HPDE6-E6E7 (cell line): ENCODE data around the gene PAFAH2.
"Not testable (repeated sequence)": the region's sequence is repeated elsewhere in the genome, so short reads cannot be mapped to it uniquely, and the experiment has no call there.

Experiments
- DNase-seq: peaks from one replicate; pipeline ENCODE4 v3.0.0; 2011; ENCODE audit warnings: missing footprints; ENCODE audit errors: extremely low spot score

The PAFAH2 gene

DNA sequence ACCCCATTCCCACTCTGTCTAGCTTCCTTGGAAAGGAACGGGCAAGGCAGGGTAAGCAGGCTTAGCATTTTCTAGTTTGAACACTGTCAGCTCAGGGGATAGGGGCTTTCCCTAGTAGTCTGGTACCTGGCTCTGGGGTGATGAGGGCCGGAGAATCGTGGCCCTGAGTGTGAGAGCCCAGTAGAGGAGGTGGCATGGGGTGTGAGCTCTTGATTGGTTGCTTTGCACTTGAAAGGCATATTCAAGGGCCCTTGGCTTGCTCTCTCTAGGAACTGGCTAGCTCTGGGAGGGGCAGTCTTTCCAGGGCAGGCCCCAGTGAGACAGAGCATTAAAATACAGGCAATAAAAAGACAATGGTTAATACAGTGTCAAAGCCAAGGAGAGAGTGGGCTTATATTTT, 13.0 kb upstream of the PAFAH2 start:
- no peak for DNase-seq

DNA sequence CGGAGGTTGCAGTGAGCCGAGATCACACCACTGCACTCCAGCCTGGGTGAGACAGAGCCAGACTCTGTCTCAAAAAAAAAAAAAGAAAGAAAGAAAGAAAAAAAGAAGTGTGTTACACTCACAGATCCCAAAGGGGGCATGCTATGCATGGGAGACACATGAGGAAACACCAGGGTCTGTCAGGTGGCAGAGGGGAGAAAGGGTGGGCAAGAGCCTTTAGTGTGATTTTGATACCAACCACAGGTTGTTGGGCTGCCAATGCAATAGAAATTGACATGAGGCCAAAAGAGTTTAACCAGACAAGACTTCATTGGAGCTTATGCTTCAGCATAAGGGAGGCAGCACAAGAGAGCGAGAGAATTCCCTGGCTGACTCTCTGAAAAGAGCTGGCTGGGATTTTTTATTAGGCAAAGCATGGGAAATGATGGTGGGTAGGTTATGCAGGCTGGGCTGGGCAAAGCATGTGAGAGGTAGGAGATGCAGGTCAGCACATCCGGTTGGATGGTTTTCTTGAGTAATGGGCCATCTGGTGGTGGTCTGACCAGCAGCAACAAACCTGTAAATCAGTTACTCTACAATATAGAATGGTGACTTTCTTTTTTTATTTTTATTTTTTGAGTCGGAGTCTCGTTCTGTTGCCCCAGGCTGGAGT, 12.1 kb upstream of the PAFAH2 start:
- DNase-seq, result no peak

GRCh38 chr1:26006710-26007109, 8.8 kb upstream of the PAFAH2 start:
- no peak for DNase-seq

DNA sequence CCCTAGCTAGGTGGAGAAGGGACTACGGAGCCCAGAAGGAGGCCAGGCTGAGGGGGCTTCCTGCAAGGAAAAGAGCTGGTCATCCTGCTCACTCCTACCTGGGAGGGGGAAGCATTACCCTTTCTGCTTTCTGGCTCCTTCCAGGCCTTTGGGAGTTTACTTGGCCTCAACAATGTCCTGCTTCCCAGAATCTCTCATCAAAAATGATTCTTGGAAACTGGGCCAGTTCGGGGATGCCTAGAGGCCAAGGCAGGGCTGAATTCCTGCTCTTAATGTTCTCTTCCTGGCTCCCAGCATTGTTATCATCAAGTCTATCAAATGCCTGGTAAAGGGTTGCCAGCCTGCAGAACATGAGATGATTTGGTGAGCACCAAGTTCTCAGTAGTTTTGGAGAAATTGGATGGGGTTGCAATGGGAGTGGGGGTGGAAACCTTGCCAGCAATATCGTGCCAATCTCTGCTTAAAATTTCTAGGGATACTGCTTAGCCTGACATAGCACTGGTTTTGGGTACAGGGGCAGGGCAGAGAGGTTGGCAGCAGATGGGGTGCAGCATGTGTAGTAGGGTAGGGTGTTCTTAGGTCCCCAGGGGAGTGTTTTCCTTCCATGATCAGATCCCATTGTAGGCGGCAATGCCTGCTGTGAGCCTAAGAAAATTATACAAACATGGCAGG, 7.7 kb upstream of the PAFAH2 start:
- no peak for DNase-seq

DNA sequence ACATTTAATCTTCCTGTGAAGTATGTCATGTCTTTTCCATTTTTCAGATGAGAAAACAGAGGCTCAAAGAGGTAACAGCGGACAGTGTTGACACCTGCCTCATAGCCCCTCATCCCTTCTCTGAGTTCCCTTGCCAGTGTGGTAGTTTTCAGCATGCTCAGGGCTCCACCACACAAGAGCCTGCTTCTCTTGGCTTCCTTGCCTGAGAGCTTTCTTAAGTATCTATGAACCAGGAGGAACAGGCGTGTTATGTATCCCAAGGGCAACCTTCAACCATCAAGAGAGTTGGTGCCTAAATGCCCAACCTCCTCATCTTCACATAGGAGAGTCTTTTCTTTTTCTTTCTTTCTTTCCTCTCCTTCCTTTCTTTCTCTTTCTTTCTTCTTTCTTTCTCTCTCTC, 5.9 kb upstream of the PAFAH2 start:
- no peak for DNase-seq

GRCh38 chr1:26003262-26003661, 5.4 kb upstream of the PAFAH2 start:
- DNase-seq, result no peak

GRCh38 chr1:25999041-25999800, 1.4 kb upstream of the PAFAH2 start:
- no peak for DNase-seq

DNA sequence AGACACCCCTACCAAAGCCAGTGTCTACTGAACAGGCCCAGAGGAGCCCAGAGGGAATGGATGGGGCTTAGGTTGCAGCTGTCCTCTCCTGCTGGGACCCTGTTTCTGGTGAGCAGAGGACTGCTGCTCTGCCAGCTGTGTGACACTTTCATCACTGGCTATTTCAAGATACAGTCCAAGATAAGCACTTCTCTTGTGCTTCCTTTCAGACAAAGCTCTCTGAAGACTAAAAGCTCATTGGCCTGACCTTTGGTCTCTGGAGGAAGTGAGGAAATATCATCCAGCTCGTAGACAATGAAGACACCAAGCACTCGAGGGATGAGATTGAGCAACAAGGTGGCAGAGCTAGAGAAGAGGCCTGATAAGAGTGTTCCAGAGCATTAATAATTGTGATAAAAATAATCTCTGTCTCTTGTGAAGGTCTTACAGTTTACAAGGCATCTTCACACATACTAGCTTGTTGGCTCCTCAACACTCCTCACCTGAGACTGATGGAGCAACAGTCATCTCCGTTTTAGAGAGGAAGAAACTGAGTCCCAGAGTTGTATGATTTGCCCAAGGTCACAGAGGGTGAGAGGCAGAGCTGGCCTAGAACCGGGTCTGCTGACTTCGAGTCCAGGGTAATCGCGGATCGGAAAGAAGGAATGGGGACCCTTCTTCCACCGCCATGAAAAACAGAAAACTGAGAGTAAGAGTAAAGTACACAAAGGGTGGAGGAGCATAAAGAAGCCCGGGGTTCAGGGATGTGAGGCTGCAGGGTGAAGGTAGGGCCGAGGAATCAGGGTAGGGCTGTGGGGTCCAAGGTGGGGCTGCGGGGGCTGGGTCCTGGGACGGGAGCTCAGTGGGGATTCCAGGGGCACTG, 666 bp downstream of the PAFAH2 start:
- DNase-seq, result no peak

DNA sequence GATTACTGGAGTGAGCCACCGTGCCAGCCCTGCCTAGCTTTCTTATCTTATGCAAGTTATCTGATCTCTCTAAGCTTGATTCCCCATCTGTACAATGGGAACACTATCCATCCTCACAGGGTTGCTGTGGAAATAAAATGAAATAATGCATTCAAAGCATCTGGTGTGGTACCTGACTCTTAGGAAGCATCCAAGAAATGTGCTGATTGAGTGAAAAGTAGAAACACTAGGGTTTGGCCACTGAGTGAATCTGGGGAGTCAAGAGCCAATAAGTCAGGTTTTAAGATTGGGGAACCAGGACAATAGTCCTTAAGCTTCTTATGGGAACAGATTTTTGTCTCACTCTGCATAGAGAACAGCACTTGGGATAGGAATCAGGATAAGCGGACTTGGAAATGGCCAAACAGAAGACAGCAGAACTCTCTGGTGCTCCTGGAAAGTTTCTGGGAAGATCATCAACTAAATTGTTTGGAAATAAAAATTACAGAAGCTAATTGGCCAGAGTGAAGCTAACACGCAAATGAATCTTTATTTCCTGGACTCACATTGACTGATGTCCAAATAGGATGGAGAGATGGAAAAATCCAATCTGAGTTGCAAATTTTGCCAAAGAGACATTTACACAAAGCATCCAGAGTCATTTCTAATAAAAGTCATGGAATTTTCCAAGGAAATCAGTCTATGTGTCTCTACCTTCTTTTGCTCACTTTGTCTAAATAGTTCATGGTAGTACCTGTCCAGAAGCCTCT, 3.3 kb downstream of the PAFAH2 start:
- DNase-seq, result no peak

DNA sequence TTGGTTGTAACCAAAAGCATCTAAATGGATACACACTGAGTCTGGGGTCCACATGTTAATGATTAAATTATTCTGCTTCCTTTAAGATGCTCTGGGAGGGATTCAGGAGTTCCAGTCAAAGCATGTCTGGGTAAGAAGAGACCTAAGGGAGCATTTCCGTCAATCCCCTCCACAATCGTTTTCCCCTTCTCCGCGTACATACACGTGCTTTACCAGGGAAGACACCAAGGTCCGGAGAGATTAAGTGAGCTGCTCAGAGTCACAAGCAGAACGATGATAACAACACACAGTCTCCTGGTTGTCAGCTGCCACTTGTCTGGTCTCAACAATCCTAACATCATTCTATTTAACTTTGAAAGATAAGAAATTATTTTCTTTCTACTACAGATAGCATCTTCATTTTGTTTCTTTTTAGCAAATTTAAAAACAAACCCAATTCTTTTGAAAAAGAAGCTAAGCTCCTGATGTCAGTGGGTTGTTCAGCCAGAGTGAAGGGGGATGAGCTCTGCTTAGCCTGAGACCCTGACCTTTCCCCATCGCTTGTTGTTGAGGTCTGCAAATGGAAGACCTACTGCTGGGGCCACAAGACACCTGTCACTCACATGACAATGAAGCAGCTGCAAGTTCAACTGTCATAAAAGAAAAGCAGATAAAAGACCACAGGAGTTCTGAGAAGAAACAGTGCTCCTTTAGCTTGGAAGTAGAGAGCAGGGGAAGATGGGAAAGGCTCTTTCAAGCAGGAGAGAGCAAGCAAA, 4.5 kb downstream of the PAFAH2 start:
- no peak for DNase-seq

- no peak for DNase-seq
Measured at GRCh38 chr1:25992689-25993171, 5.1 kb downstream of the PAFAH2 start.

DNA sequence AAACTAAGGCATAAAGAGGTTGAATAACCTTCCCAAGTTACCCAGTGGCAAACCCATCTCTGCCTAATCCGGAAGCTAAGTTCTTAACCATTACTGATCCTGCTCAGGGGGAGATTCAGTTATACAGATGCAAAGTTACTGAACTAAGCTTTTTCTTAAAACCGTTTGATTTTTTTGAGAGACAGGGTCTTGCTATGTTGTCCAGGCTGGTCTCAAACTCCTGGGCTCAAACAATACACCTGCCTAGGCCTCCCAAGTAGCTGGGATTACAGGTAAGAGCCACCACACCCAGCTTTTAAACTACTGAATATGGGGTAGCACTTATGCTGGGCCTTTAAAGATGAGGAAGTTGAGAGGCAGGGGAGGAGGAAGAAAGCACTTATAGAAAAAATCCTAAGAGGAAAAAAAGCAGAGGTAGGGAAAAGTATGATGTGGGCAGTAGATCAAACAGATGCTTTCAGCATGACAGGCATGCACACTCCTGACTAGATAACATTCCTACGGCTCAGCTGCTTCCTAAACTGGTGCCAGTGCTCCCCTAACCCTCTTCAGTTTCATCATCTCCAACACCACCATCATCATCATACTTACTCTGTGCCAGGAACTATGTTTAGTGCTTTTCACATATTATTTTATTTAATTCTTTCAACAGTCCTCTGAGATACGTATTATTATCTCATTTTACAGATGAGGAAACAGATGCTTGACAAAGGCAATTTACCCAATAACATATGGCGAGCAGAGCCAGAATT, 5.8 kb downstream of the PAFAH2 start:
- no peak for DNase-seq

DNA sequence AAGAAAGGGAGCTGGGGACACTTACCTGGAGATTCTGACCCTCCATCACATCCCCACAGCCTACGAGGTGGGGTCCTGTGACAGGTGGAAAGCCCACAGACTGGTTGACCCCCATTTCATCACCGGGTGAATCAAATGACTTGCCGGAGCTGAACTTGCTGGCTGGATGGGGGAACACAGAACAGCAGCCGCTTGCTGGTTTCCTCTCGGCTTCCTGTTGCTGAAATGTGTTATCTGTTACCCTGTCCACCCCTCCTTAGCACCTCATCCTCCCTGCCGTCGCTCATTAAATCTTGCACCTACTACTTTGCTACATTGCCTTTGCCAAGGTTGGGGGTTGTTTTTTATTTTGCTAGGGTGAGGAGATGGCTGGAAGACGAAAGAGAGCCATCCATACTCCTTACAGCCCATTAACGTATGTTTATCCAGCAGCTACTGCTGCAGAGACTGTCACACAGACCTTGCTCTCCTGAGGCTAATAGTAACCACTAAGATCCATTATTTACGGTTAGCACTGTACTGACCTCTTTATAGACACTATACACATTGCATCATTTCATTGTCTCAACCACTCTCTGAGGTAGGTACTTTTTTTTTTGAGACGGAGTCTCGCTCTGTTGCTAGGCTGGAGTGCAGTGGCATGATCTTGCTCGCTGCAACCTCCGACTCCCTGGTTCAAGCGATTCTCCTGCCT, 7.0 kb downstream of the PAFAH2 start:
- no peak for DNase-seq

- no peak for DNase-seq
Measured at GRCh38 chr1:25990251-25990650, 7.6 kb downstream of the PAFAH2 start.

- no peak for DNase-seq
Measured at GRCh38 chr1:25989440-25990234, 8.2 kb downstream of the PAFAH2 start.

DNA sequence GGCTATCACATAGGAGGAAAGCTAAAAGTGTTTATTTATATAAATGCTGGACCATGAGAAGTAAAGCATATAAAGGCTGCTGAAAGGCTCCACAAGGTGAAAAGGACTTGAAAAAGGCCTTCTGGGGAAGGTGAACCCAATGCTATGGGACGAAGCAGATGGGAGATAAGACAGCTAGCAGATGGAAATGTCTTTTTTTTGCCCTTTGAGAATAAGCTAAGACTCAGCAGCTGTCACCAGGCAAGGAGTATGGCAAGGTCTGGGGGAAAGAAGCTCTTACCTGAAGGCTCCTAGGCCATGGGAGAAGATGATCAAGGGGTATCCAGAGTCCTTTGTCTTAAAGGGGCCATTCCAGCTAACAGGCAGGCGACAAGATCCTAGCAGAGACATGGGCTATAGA, 9.9 kb downstream of the PAFAH2 start:
- no peak for DNase-seq

- DNase-seq, result not testable (repeated sequence)
Measured at GRCh38 chr1:25986773-25987172, 11.1 kb downstream of the PAFAH2 start.

DNA sequence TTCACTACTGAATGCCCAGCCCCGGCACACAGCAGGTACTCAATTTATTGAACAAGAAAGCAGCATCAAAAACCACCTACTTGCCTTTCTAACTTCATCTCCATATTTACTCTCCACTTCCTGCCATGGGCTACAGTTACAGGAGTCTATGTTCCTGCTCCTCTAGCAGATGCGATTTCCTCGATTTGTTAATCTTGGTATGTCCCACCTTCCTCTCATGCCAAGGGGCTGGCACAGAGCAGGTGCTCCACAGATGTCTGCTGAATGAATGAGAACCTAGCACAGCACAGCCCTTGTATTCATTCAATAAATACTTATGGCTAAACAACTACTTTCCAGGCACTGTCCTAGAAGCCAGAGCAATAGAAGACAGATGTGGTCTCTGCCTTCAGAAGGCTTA, 12.2 kb downstream of the PAFAH2 start:
- no peak for DNase-seq
